ENCODE results near the gene DNAJA4. TPM values are rescaled to one million over a fixed set of nuclear protein-coding genes. Genes with fewer than 3 reads are reported as not detected.

The DNAJA4 gene
- total RNA-seq, 3 donors from 2014 or later = 16.0 to 28.1 (median 22.6) TPM

GRCh38 chr15:78266229-78266628 lies 1.9 kb downstream of the DNAJA4 start:
- no peak for DNase-seq (ENCODE audit: low spot score in 2 of 2)
- intact Hi-C loops (cut with DNase I; ENCODE audit: low total_unique reads) = no loop called here
- H3K4me3 ChIP-seq = no peak overlapping the region
- H3K4me1 ChIP-seq = no peaks in the 10 kb centered on the region
- peak overlapping the region; percentile 19 to 92 for H3K27ac ChIP-seq
- H3K36me3 ChIP-seq = no peaks in the 10 kb centered on the region
- H3K27me3 ChIP-seq = no peaks in the 10 kb centered on the region
- H3K9me3 ChIP-seq = no peaks in the 10 kb centered on the region
- TF ChIP-seq CTCF (IDR thresholded peaks at IDR 0.05) (no peak), POLR2AphosphoS5 (IDR thresholded peaks at IDR 0.05) (no peak), POLR2A (IDR thresholded peaks at IDR 0.05) (no peak)

GRCh38 chr15:78266806-78267205 lies 2.4 kb downstream of the DNAJA4 start:
- TF ChIP-seq CTCF (IDR thresholded peaks at IDR 0.05) (no peak), POLR2AphosphoS5 (IDR thresholded peaks at IDR 0.05) (no peak)
- Histone ChIP-seq H3K27me3 (no peaks in the 10 kb centered on the region), H3K27ac (peak overlapping the region in 1 of 2 donors; percentile 40), H3K36me3 (no peaks in the 10 kb centered on the region), H3K4me1 (no peaks in the 10 kb centered on the region), H3K4me3 (no peak overlapping the region), H3K9me3 (no peaks in the 10 kb centered on the region)
- intact Hi-C loops (cut with DNase I; ENCODE audit: low total_unique reads) = no loop called here
- no peak for DNase-seq (ENCODE audit: low spot score in 2 of 2)

DNA sequence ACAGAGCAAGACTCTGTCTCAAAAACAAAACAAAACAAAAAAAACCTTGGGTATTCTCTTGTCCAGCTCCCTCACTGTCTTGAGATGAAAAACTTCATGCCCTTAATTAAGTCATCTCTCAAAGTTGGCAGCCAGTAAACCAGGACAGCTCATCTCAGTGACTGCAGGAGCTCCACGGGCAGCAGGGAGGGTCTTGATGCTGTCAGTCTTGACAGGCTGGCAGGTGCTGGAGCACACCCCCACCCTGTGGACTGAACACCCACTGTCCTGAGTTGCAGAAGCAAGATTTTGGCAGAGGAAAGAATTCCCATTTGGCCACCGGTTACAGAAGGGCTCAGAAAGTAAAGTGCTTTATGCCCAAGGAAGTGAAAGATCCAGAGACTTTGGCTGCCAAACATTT lies 8.0 kb downstream of the DNAJA4 start:
- no peak overlapping the region for H3K4me3 ChIP-seq
- H3K4me1 ChIP-seq = no peaks in the 10 kb centered on the region
- no peaks in the 10 kb centered on the region for H3K36me3 ChIP-seq
- TF ChIP-seq CTCF (IDR thresholded peaks at IDR 0.05) (no peak), POLR2AphosphoS5 (IDR thresholded peaks at IDR 0.05) (no peak), POLR2A (IDR thresholded peaks at IDR 0.05) (no peak)
- no peaks in the 10 kb centered on the region for H3K27me3 ChIP-seq
- intact Hi-C loops (cut with DNase I; ENCODE audit: low total_unique reads) = no loop called here
- no peaks in the 10 kb centered on the region for H3K9me3 ChIP-seq
- H3K27ac ChIP-seq = no peak overlapping the region
- DNase-seq (ENCODE audit: low spot score in 2 of 2) = no peak

- no peak overlapping the region for H3K4me3 ChIP-seq
- DNase-seq (ENCODE audit: low spot score in 2 of 2) = no peak
- intact Hi-C loops (cut with DNase I; ENCODE audit: low total_unique reads) = no loop called here
- H3K27me3 ChIP-seq = no peaks in the 10 kb centered on the region
- H3K27ac ChIP-seq = no peak overlapping the region
- H3K4me1 ChIP-seq = no peaks in the 10 kb centered on the region
- TF ChIP-seq CTCF (IDR thresholded peaks at IDR 0.05) (no peak), POLR2A (IDR thresholded peaks at IDR 0.05) (no peak), POLR2AphosphoS5 (IDR thresholded peaks at IDR 0.05) (no peak)
- H3K36me3 ChIP-seq = no peaks in the 10 kb centered on the region
- no peaks in the 10 kb centered on the region for H3K9me3 ChIP-seq
Measured at GRCh38 chr15:78272776-78273175, 8.4 kb downstream of the DNAJA4 start.

- TF ChIP-seq POLR2AphosphoS5 (IDR thresholded peaks at IDR 0.05) (no peak), CTCF (IDR thresholded peaks at IDR 0.05) (no peak), POLR2A (IDR thresholded peaks at IDR 0.05) (no peak)
- DNase-seq (ENCODE audit: low spot score in 2 of 2) = no peak
- H3K36me3 ChIP-seq = no peaks in the 10 kb centered on the region
- H3K4me1 ChIP-seq = no peaks in the 10 kb centered on the region
- intact Hi-C loops (cut with DNase I; ENCODE audit: low total_unique reads) = no loop called here
- H3K4me3 ChIP-seq = no peak overlapping the region
- no peak overlapping the region for H3K27ac ChIP-seq
- no peaks in the 10 kb centered on the region for H3K9me3 ChIP-seq
- no peaks in the 10 kb centered on the region for H3K27me3 ChIP-seq
Measured at GRCh38 chr15:78274994-78275393, 10.6 kb downstream of the DNAJA4 start.
